Activated CD8-positive, alpha-beta T cell treated with anti-CD3 and anti-CD28 coated beads for 36 hours (primary cell): Measurements from ENCODE around the gene NKX1-1. TPM values are rescaled to one million over a fixed set of nuclear protein-coding genes. Genes with fewer than 3 reads are reported as not detected.
"Not testable (repeated sequence)": the region's sequence is repeated elsewhere in the genome, so short reads cannot be mapped to it uniquely, and the experiment has no call there.

Experiments
- ATAC-seq: fragments of 200-7000 bp; cut with Tn5 transposase; one replicate; pipeline ENCODE4 v1.10.0; 2021; ENCODE audit warnings: mild to moderate bottlenecking, moderate library complexity
- CTCF ChIA-PET: fragments of 350-600 bp; sonication (Branson Sonifier 250); formaldehyde crosslinking; loops from one replicate; lab custom pipeline; 2021; ENCODE audit warnings: antibody characterized with exemption; lab: Charles Lee
- POLR2A ChIA-PET: fragments of 350-600 bp; sonication (Branson Sonifier 250); formaldehyde crosslinking; loops from one replicate; lab custom pipeline; 2021; ENCODE audit warnings: antibody characterized with exemption; lab: Charles Lee
- DNase-seq: peaks from one replicate; pipeline ENCODE4 v3.0.0-alpha.2; 2020
- H3K27ac Mint-ChIP-seq: one replicate; pipeline ENCODE4 v1.8.0; 2021; ENCODE audit warnings: mild to moderate bottlenecking, mixed read lengths
- H3K27me3 Mint-ChIP-seq: one replicate; pipeline ENCODE4 v1.8.0; 2021; ENCODE audit warnings: mixed read lengths
- H3K36me3 Mint-ChIP-seq: one replicate; pipeline ENCODE4 v1.8.0; 2021; ENCODE audit warnings: low read depth, mixed read lengths
- H3K4me1 Mint-ChIP-seq: one replicate; pipeline ENCODE4 v1.8.0; 2021; ENCODE audit warnings: low read depth, mixed read lengths
- H3K4me3 Mint-ChIP-seq: one replicate; pipeline ENCODE4 v1.8.0; 2021; ENCODE audit warnings: mild to moderate bottlenecking, moderate library complexity, mixed read lengths
- H3K9me3 Mint-ChIP-seq: one replicate; pipeline ENCODE4 v1.8.0; 2021; ENCODE audit warnings: mixed read lengths
- CTCF ChIP-seq: fragments of 200-600 bp; IDR thresholded peaks from one replicate; pipeline ENCODE4 v1.8.0; 2022; ENCODE audit warnings: antibody characterized with exemption, mild to moderate bottlenecking
- intact Hi-C: fragments of 100-400 bp; cut with micrococcal nuclease; formaldehyde crosslinking; loops from one replicate; pipeline ENCODE4 v1.10.0; 2022
- total RNA-seq, 2 experiments: library from RNA; stranded (reverse); gene quantifications; one replicate each; pipeline ENCODE4 v1.2.3, GENCODE V29; 2021

The NKX1-1 gene
- total RNA-seq, 2 experiments from 2014 or later, result not detected

- CTCF ChIA-PET, result no interaction called here
- H3K4me1 Mint-ChIP-seq, result no peaks in the 10 kb centered on the region
- POLR2A ChIA-PET, result interaction anchor here (0.7 kb wide), 1 partner anchor 146 kb away, joined by 3 read pairs; no protein-coding TSS in a partner anchor
- no peak for TF ChIP-seq CTCF
- no peak overlapping the region for H3K27ac Mint-ChIP-seq
- intact Hi-C loops, result no loop called here
- ATAC-seq (no peak), DNase-seq (no peak)
- H3K36me3 Mint-ChIP-seq, result peaks cover 12% of the 10 kb centered on the region
- H3K4me3 Mint-ChIP-seq, result no peak overlapping the region
- H3K9me3 Mint-ChIP-seq, result peaks cover 3% of the 10 kb centered on the region
- no peaks in the 10 kb centered on the region for H3K27me3 Mint-ChIP-seq
Observed at GRCh38 chr4:1393866-1394265, 12.4 kb downstream of the NKX1-1 start.

- peaks cover 17% of the 10 kb centered on the region for H3K36me3 Mint-ChIP-seq
- CTCF ChIA-PET, H3K4me3 Mint-ChIP-seq, intact Hi-C loops, H3K4me1 Mint-ChIP-seq, H3K27ac Mint-ChIP-seq, H3K27me3 Mint-ChIP-seq, ATAC-seq, DNase-seq, H3K9me3 Mint-ChIP-seq: not testable (repeated sequence)
- POLR2A ChIA-PET, result interaction anchor here (0.7 kb wide), 1 partner anchor 146 kb away, joined by 3 read pairs; no protein-coding TSS in a partner anchor
Observed at GRCh38 chr4:1393363-1393762, 12.9 kb downstream of the NKX1-1 start.

- no peaks in the 10 kb centered on the region for H3K4me1 Mint-ChIP-seq
- CTCF ChIA-PET, result no interaction called here
- H3K27me3 Mint-ChIP-seq, result no peaks in the 10 kb centered on the region
- no peak overlapping the region for H3K27ac Mint-ChIP-seq
- ATAC-seq, result no peak
- TF ChIP-seq CTCF, result no peak
- intact Hi-C loops, result no loop called here
- no peak for DNase-seq
- peaks cover 6% of the 10 kb centered on the region for H3K9me3 Mint-ChIP-seq
- POLR2A ChIA-PET, result no interaction called here
- H3K36me3 Mint-ChIP-seq, result peaks cover 24% of the 10 kb centered on the region
- no peak overlapping the region for H3K4me3 Mint-ChIP-seq
Observed at GRCh38 chr4:1385373-1386340, 20.6 kb downstream of the NKX1-1 start.

- DNase-seq, result no peak
- intact Hi-C loops, result no loop called here
- ATAC-seq, result no peak
- Mint-ChIP-seq H3K4me1 (no peaks in the 10 kb centered on the region), H3K27ac (no peak overlapping the region), H3K27me3 (no peaks in the 10 kb centered on the region), H3K36me3 (peaks cover 24% of the 10 kb centered on the region), H3K9me3 (peaks cover 6% of the 10 kb centered on the region), H3K4me3 (no peak overlapping the region)
- no peak for TF ChIP-seq CTCF
- POLR2A ChIA-PET, result no interaction called here
- CTCF ChIA-PET, result no interaction called here
Observed at GRCh38 chr4:1384675-1385372, 21.4 kb downstream of the NKX1-1 start.

GRCh38 chr4:1383728-1384591 lies 22.3 kb downstream of the NKX1-1 start:
- Mint-ChIP-seq H3K27ac (no peak overlapping the region), H3K9me3 (peaks cover 6% of the 10 kb centered on the region), H3K36me3 (peaks cover 21% of the 10 kb centered on the region), H3K4me3 (no peak overlapping the region), H3K4me1 (no peaks in the 10 kb centered on the region), H3K27me3 (no peaks in the 10 kb centered on the region)
- ChIA-PET CTCF (no interaction called here), POLR2A (no interaction called here)
- DNase-seq, result no peak
- no peak for ATAC-seq
- no peak for TF ChIP-seq CTCF
- intact Hi-C loops, result no loop called here
